GM12878 (cell line): ENCODE data around the gene CRYGA. TPM values are rescaled to one million over a fixed set of nuclear protein-coding genes. Genes with fewer than 3 reads are reported as not detected.

Source experiments
- ATAC-seq: fragments of 200-7000 bp; cut with Tn5 transposase; 3 replicates; pipeline ENCODE4 v1.9.1; 2020; ENCODE audit warnings: mild to moderate bottlenecking, moderate library complexity
- BruUV-seq: library from RNA; stranded (reverse); fragments of 400-500 nt; replicated peaks from 2 replicates; lab custom pipeline; 2021; lab: Mats Ljungman, UMichigan
- CTCF ChIA-PET: fragments of 300-600 bp; sonication (Branson Sonifier 250); formaldehyde crosslinking; extraction: SDS; loops from one replicate; lab custom pipeline; 2021; ENCODE audit warnings: inconsistent platforms; lab: Yijun Ruan, JAX
- POLR2A ChIA-PET: fragments of 350-600 bp; formaldehyde crosslinking; extraction: SDS; loops from one replicate; lab custom pipeline; 2021; ENCODE audit warnings: inconsistent platforms; lab: Charles Lee
- RAD21 ChIA-PET: fragments of 300-600 bp; sonication (Branson Sonifier 250); formaldehyde crosslinking; loops from one replicate; lab custom pipeline; 2023; ENCODE audit warnings: antibody characterized with exemption; ENCODE audit not compliant: unreplicated experiment; lab: Charles Lee
- SMC1A ChIA-PET: fragments of 300-600 bp; sonication (Branson Sonifier 250); formaldehyde crosslinking; loops from one replicate; lab custom pipeline; 2023; ENCODE audit not compliant: unreplicated experiment, uncharacterized antibody; lab: Charles Lee
- DNase-seq: peaks from one replicate; pipeline ENCODE4 v3.0.0-alpha.2; 2011; ENCODE audit warnings: low read depth, low spot score
- FAIRE-seq: peaks from 3 replicates; lab custom pipeline; 2011; peaks lifted over from hg19 to GRCh38; lab: Jason Lieb, UNC
- H2AFZ ChIP-seq: 2 replicates; pipeline ENCODE4 v1.6.0; 2011; ENCODE audit warnings: low read depth, low read length, control low read depth; ENCODE audit not compliant: control insufficient read depth
- H3K27ac ChIP-seq: 2 replicates; pipeline ENCODE4 v1.5.1; 2011; ENCODE audit warnings: control low read depth; ENCODE audit not compliant: control insufficient read depth, insufficient read depth
- H3K27me3 ChIP-seq, 2 experiments: replicated peaks in 1 of 2; 2 replicates each; pipeline versions ENCODE4 v1.6.0 to v1.6.1; 2011; ENCODE audit warnings: low read length in 1 of 2; ENCODE audit not compliant: control insufficient read depth in 2 of 2, insufficient read depth in 2 of 2
- H3K36me3 ChIP-seq, 2 experiments: 2 replicates each; pipeline ENCODE4 v1.5.1; 2011; ENCODE audit warnings: low read length in 1 of 2; ENCODE audit not compliant: control insufficient read depth in 2 of 2, insufficient read depth in 2 of 2
- H3K4me1 ChIP-seq: 2 replicates; pipeline ENCODE4 v1.6.1; 2011; ENCODE audit warnings: mild to moderate bottlenecking, low read length, moderate library complexity, mixed read lengths; ENCODE audit not compliant: control insufficient read depth, insufficient read depth
- H3K4me2 ChIP-seq: 2 replicates; pipeline ENCODE4 v1.6.0; 2011; ENCODE audit warnings: control low read depth; ENCODE audit not compliant: control insufficient read depth, insufficient read depth
- H3K4me3 ChIP-seq: fragments of 200-600 bp; sonication (generic); 2 replicates; pipeline ENCODE4 v1.5.1; 2016
- H3K79me2 ChIP-seq: 2 replicates; pipeline ENCODE4 v1.6.0; 2011; ENCODE audit warnings: low read length; ENCODE audit not compliant: control insufficient read depth, insufficient read depth
- H3K9ac ChIP-seq: 2 replicates; pipeline ENCODE4 v1.8.0; 2011; ENCODE audit warnings: low read length, control low read depth, mixed read lengths; ENCODE audit not compliant: control insufficient read depth, insufficient read depth
- H3K9me3 ChIP-seq: replicated peaks from 3 replicates; pipeline ENCODE4 v1.5.1; 2011; ENCODE audit warnings: mild to moderate bottlenecking, low read length; ENCODE audit not compliant: control insufficient read depth, insufficient read depth
- H4K20me1 ChIP-seq: 2 replicates; pipeline ENCODE4 v1.6.0; 2011; ENCODE audit not compliant: control insufficient read depth, insufficient read depth
- CBX5 ChIP-seq: sonication (generic); IDR thresholded peaks from 2 replicates; pipeline ENCODE4 v1.6.1; 2016; ENCODE audit warnings: low read depth, moderate library complexity, mild to moderate bottlenecking, inconsistent platforms
- CHD4 ChIP-seq: fragments of 200-600 bp; sonication (generic); IDR thresholded peaks from 2 replicates; pipeline ENCODE4 v1.6.1; 2016; ENCODE audit warnings: mild to moderate bottlenecking
- EED ChIP-seq: sonication (generic); IDR thresholded peaks from 2 replicates; pipeline ENCODE4 v1.6.1; 2016; ENCODE audit warnings: antibody characterized with exemption, low read depth
- EP300 ChIP-seq, 2 experiments: fragments of 150-350 bp in 1 of 2; IDR thresholded peaks; 2 replicates each; pipeline ENCODE4 v1.6.1; 2011 to 2012; ENCODE audit warnings: low read depth in 2 of 2, low read length in 2 of 2, borderline replicate concordance in 1 of 2, improper control_type of control experiment in 1 of 2, inconsistent platforms in 1 of 2; ENCODE audit not compliant: control insufficient read depth in 1 of 2
- ESRRA ChIP-seq: IDR thresholded peaks from 2 replicates; pipeline ENCODE4 v1.6.1; 2012; ENCODE audit warnings: mild to moderate bottlenecking, low read length, improper control_type of control experiment
- NR2C2 ChIP-seq: IDR thresholded peaks from 2 replicates; pipeline ENCODE4 v1.6.1; 2011; ENCODE audit warnings: borderline replicate concordance, low read depth; ENCODE audit not compliant: control insufficient read depth, insufficient read length
- PAX5 ChIP-seq: IDR thresholded peaks from 2 replicates; pipeline ENCODE4 v1.6.1; 2011; ENCODE audit warnings: low read depth, low read length, borderline replicate concordance
- SREBF2 ChIP-seq: IDR thresholded peaks from 2 replicates; pipeline ENCODE4 v1.6.1; 2012; ENCODE audit warnings: mild to moderate bottlenecking, low read length
- SUPT20H ChIP-seq: IDR thresholded peaks from 2 replicates; pipeline ENCODE4 v1.6.1; 2011; ENCODE audit warnings: low read depth, mild to moderate bottlenecking, low read length, moderate library complexity, borderline replicate concordance; ENCODE audit not compliant: control insufficient read depth
- ZBED1 ChIP-seq: IDR thresholded peaks from 2 replicates; pipeline ENCODE4 v1.6.1; 2016; ENCODE audit warnings: borderline replicate concordance
- WGBS: methylation state at CpG from one replicate; pipeline ENCODE4 v1.1.6; 2016; ENCODE audit warnings: low lambda C conversion rate; ENCODE audit not compliant: insufficient replicate concordance, insufficient coverage; ENCODE audit errors: missing lambda C conversion rate; 5-methylcytosine and 5-hydroxymethylcytosine counted together
- in situ Hi-C: fragments of 300-500 bp; cut with MboI; formaldehyde crosslinking; loops from 9 replicates; pipeline ENCODE4 v1.14.3; 2018; ENCODE audit warnings: mixed read lengths
- intact Hi-C: fragments of 100-400 bp; cut with micrococcal nuclease; formaldehyde crosslinking; loops from one replicate; pipeline ENCODE4 v1.14.2; 2022; ENCODE audit not compliant: unreplicated experiment
- polyA plus RNA-seq, 11 experiments: library from polyadenylated mRNA; depleted of rRNA in 4 of 11; unstranded in 6 of 11; stranded (reverse) in 5 of 11; fragments of >200 nt; fragmentation: Nextera tagmentation in 4 of 11; fragmentation: Illumina TruSeq in 1 of 11; extraction: Ambion mirVana in 4 of 11; extraction: Trizol in 1 of 11; gene quantifications; 1 replicate in 1 of 11; 2 replicates in 10 of 11; pipeline versions ENCODE4 v1.2.1 to v1.2.3, GENCODE V29; 2011 to 2016; ENCODE audit warnings: inconsistent platforms in 2 of 11, missing spikeins in 2 of 11, low read depth in 1 of 11
- total RNA-seq, 4 experiments: library from RNA; depleted of rRNA in 3 of 4; stranded (reverse); fragments of >200 nt in 3 of 4; fragmentation: Illumina TruSeq in 1 of 4; extraction: Trizol in 1 of 4; gene quantifications; 2 replicates each; pipeline versions ENCODE4 v1.2.1 to v1.2.3, GENCODE V29; 2013 to 2021
- TF ChIP-seq, protein P1 (sequence below), 3 experiments: IDR thresholded peaks in 2 of 3; conservative IDR thresholded peaks in 1 of 3; 2 replicates each; pipeline ENCODE4 v1.5.1; 2011; ENCODE audit warnings: low read depth in 3 of 3, low read length in 3 of 3, mild to moderate bottlenecking in 3 of 3, control low read depth in 2 of 3, moderate library complexity in 2 of 3, inconsistent platforms in 1 of 3, mixed read lengths in 1 of 3; ENCODE audit not compliant: control insufficient read depth in 2 of 3, insufficient read depth in 1 of 3; ENCODE audit errors: extremely low read depth in 1 of 3
- TF ChIP-seq, protein P2 (sequence below): fragments of 450-650 bp; conservative IDR thresholded peaks from 2 replicates; pipeline ENCODE4 v1.6.1; 2017; ENCODE audit warnings: mild to moderate bottlenecking, moderate library complexity
- TF ChIP-seq, protein P3 (sequence below): IDR thresholded peaks from 2 replicates; pipeline ENCODE4 v1.6.1; 2011; ENCODE audit warnings: borderline replicate concordance, low read depth, mild to moderate bottlenecking, moderate library complexity, mixed read lengths, low read length; ENCODE audit not compliant: insufficient read depth; ENCODE audit errors: extremely low read length
- TF ChIP-seq, protein P4 (sequence below): IDR thresholded peaks from 2 replicates; pipeline ENCODE4 v1.6.1; 2011; ENCODE audit warnings: mild to moderate bottlenecking, low read depth, low read length, moderate library complexity; ENCODE audit not compliant: insufficient replicate concordance

The CRYGA gene
- total and polyA plus RNA-seq, 10 of the 15 experiments (the other 5 are each of a cell fraction or from before 2014, with no cell fraction given), result not detected

DNA sequence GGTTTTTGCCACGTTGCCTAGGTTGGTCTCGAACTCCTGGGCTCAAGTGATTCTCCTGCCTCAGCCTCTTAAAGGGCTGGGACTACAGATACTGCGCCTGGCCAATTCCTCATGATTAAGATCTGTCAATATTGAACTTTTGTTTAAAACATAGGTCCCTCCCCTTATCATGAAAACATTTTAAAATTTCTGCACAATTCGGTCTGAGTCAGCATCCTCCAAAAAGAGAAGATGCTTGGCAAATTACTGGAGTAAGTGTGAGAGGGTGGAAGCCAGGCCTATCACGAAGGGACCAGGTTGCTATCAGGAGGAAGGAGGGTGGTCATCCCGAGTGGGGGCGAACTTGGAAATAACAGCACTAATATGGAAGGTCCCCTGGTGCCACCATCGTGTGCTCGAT lies 10.8 kb upstream of the CRYGA start (continued):
- TF ChIP-seq EP300 (IDR thresholded peaks at IDR 0.05; ENCODE audit: borderline replicate concordance in 1 of 2, control insufficient read depth in 1 of 2, low read depth in 2 of 2, low read length in 2 of 2) (no peak), ZBED1 (no peak), ESRRA (no peak)
- TF ChIP-seq, protein P1, sequence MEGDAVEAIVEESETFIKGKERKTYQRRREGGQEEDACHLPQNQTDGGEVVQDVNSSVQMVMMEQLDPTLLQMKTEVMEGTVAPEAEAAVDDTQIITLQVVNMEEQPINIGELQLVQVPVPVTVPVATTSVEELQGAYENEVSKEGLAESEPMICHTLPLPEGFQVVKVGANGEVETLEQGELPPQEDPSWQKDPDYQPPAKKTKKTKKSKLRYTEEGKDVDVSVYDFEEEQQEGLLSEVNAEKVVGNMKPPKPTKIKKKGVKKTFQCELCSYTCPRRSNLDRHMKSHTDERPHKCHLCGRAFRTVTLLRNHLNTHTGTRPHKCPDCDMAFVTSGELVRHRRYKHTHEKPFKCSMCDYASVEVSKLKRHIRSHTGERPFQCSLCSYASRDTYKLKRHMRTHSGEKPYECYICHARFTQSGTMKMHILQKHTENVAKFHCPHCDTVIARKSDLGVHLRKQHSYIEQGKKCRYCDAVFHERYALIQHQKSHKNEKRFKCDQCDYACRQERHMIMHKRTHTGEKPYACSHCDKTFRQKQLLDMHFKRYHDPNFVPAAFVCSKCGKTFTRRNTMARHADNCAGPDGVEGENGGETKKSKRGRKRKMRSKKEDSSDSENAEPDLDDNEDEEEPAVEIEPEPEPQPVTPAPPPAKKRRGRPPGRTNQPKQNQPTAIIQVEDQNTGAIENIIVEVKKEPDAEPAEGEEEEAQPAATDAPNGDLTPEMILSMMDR (IDR thresholded peaks at IDR 0.05 in 2 of 3, conservative IDR thresholded peaks at IDR 0.05 in 1 of 3; ENCODE audit: control insufficient read depth in 2 of 3, extremely low read depth in 1 of 3, insufficient read depth in 1 of 3, low read depth in 3 of 3, low read length in 3 of 3), result no peak
- TF ChIP-seq, protein P2, sequence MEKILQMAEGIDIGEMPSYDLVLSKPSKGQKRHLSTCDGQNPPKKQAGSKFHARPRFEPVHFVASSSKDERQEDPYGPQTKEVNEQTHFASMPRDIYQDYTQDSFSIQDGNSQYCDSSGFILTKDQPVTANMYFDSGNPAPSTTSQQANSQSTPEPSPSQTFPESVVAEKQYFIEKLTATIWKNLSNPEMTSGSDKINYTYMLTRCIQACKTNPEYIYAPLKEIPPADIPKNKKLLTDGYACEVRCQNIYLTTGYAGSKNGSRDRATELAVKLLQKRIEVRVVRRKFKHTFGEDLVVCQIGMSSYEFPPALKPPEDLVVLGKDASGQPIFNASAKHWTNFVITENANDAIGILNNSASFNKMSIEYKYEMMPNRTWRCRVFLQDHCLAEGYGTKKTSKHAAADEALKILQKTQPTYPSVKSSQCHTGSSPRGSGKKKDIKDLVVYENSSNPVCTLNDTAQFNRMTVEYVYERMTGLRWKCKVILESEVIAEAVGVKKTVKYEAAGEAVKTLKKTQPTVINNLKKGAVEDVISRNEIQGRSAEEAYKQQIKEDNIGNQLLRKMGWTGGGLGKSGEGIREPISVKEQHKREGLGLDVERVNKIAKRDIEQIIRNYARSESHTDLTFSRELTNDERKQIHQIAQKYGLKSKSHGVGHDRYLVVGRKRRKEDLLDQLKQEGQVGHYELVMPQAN, result no peak

DNA sequence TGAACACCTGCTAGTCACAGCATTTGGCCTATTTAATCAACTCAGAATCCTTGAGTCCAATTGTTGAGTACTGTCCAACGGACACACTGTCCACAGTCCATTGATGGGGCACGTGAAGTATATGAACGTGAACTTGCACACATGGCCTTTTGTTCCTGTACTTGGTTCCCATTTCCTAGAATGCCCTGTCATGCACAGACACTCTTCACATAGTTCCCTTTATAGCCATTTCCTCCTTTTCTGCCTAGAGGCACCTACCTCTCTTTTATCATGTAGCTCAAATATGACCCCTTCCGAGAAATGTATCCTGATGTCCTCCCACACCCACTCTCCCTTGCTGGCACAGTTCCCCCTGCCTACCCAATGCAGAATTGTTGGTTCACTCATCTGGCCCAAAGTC lies 8.7 kb upstream of the CRYGA start:
- intact Hi-C loops (loop anchor here (10.0 kb wide), 1 partner anchor 173 kb away; no protein-coding TSS in a partner anchor), in situ Hi-C loops (no loop called here)
- H3K79me2 ChIP-seq, result no peaks in the 10 kb centered on the region
- CTCF ChIA-PET, result interaction anchor here (2.1 kb wide), 1 partner anchor 10 kb away, joined by 5 read pairs; no protein-coding TSS in a partner anchor
- no peaks in the 10 kb centered on the region for H3K4me1 ChIP-seq
- no peak overlapping the region for H3K4me2 ChIP-seq
- no peak overlapping the region for H3K27ac ChIP-seq
- H3K36me3 ChIP-seq, result no peaks in the 10 kb centered on the region
- 0% methylated on average over 4 of the region's 4 CpGs for WGBS
- no peaks in the 10 kb centered on the region for H4K20me1 ChIP-seq
- POLR2A ChIA-PET, result no interaction called here
- H2AFZ ChIP-seq, result no peak overlapping the region
- H3K27me3 ChIP-seq, result peaks cover 0 to 5% of the 10 kb centered on the region in 2 experiments; a peak in 1 of 4 replicates
- no TSS peak for BruUV-seq
- RAD21 ChIA-PET, result interaction anchor here (0.6 kb wide), 1 partner anchor 200 kb away, joined by 4 read pairs; no protein-coding TSS in a partner anchor
- FAIRE-seq, result no peak
- H3K9me3 ChIP-seq, result no peaks in the 10 kb centered on the region
- H3K4me3 ChIP-seq, result no peak overlapping the region
- no peak for ATAC-seq
- H3K9ac ChIP-seq, result no peak overlapping the region
- DNase-seq, result no peak
- SMC1A ChIA-PET, result no interaction called here
- TF ChIP-seq CHD4 (no peak), PAX5 (no peak), CBX5 (no peak), NR2C2 (no peak), EED (no peak), SREBF2 (no peak), SUPT20H (no peak)
- TF ChIP-seq, protein P3, sequence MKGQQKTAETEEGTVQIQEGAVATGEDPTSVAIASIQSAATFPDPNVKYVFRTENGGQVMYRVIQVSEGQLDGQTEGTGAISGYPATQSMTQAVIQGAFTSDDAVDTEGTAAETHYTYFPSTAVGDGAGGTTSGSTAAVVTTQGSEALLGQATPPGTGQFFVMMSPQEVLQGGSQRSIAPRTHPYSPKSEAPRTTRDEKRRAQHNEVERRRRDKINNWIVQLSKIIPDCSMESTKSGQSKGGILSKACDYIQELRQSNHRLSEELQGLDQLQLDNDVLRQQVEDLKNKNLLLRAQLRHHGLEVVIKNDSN, result no peak
- TF ChIP-seq, protein P4, sequence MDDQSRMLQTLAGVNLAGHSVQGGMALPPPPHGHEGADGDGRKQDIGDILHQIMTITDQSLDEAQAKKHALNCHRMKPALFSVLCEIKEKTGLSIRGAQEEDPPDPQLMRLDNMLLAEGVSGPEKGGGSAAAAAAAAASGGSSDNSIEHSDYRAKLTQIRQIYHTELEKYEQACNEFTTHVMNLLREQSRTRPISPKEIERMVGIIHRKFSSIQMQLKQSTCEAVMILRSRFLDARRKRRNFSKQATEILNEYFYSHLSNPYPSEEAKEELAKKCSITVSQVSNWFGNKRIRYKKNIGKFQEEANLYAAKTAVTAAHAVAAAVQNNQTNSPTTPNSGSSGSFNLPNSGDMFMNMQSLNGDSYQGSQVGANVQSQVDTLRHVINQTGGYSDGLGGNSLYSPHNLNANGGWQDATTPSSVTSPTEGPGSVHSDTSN, result no peak
